ENCODE measurements around the gene FAM117A. TPM values are rescaled to one million over a fixed set of nuclear protein-coding genes. Genes with fewer than 3 reads are reported as not detected.

The FAM117A gene
- total and polyA plus RNA-seq, 2 of the 4 experiments (the other 2 are of a cell fraction) = 0.72 to 3.4 TPM

DNA sequence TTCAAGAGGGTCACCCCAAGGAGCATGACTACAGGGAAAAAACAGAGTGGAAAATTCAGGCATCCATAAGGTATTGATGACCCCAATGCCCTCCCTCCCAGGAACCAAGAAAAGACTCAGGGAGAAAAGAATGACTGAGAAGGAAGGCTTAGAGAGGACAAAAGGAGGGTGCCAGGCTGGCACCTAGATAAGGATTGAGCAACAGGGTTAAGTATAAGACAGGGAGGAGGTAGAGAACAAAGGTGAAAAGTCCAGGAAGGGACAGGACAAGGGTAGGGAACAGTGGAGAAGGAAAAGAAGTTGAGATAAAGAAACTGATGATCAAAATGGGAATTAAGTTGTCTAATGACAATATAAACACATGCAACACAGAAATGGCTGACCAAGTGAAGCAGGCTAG is 58.7 kb downstream of the FAM117A start:
- in situ Hi-C loops (cut with MboI; ENCODE audit: low sequenced_read_pairs) = loop anchor here (5.0 to 10.0 kb wide), 2 partner anchors 142 to 290 kb away; partner anchors contain the start of genes DLX3 and TAC4
- CTCF ChIA-PET = no interaction called here

More for the DNA sequence above, 58.7 kb downstream of the FAM117A start:
- no peak overlapping the region for H2AK5ac ChIP-seq (ENCODE audit: low read depth, low read length)
- ATAC-seq (ENCODE audit: low read depth) (no peak), DNase-seq (no peak)
- H3K18ac ChIP-seq (ENCODE audit: low read depth, low read length) = no peak overlapping the region
- H2BK20ac ChIP-seq (ENCODE audit: low read depth, low read length) = no peak overlapping the region
- H2AFZ ChIP-seq (replicated peaks; ENCODE audit: low read length, poor library complexity) = no peak overlapping the region
- H3K9ac ChIP-seq (ENCODE audit: low read depth, low read length) = no peak overlapping the region
- POLR2A ChIA-PET (ENCODE audit: unreplicated experiment) = no interaction called here
- H3K56ac ChIP-seq (ENCODE audit: extremely low read depth, insufficient read depth, low read length) = no peak overlapping the region
- H2AK9ac ChIP-seq (replicated peaks; ENCODE audit: low read depth, low read length, poor library complexity) = no peak overlapping the region
- no peak overlapping the region for H3K27ac ChIP-seq (ENCODE audit: insufficient read depth, low read length)
- no peaks in the 10 kb centered on the region for H4K20me1 ChIP-seq (ENCODE audit: insufficient read depth, low read length)
- no peak overlapping the region for H2BK15ac ChIP-seq (ENCODE audit: low read depth, low read length)
- no peak for TF ChIP-seq NFE2L2 (IDR thresholded peaks at IDR 0.05; ENCODE audit: low read depth, low read length)
- H3K4me3 ChIP-seq (ENCODE audit: insufficient read depth, low read depth, low read length) = no peak overlapping the region
- peaks cover 7% of the 10 kb centered on the region; the same call in 1 of the 2 replicates for H3K9me1 ChIP-seq (ENCODE audit: insufficient read depth, low read length)
- H3K79me1 ChIP-seq (ENCODE audit: low read depth in 1 of 2, low read length in 2 of 2) = peaks cover 26 to 35% of the 10 kb centered on the region in 2 experiments
- no peak overlapping the region for H4K8ac ChIP-seq (ENCODE audit: low read depth in 2 of 2, low read length in 2 of 2)
- peaks cover 5% of the 10 kb centered on the region for H3K4me1 ChIP-seq (ENCODE audit: control insufficient read depth, insufficient read depth, low read length)
- H4K5ac ChIP-seq (ENCODE audit: low read depth, low read length) = no peak overlapping the region
- H3K23ac ChIP-seq (ENCODE audit: low read depth, low read length) = no peak overlapping the region
- H2BK5ac ChIP-seq (ENCODE audit: low read depth, low read length, poor library complexity, severe bottlenecking) = no peak overlapping the region
- H3K4ac ChIP-seq (ENCODE audit: low read depth, low read length) = no peak overlapping the region
- no peak overlapping the region for H3K4me2 ChIP-seq (ENCODE audit: low read depth, low read length)
- dilution Hi-C loops (cut with HindIII; ENCODE audit: low sequenced_read_pairs, unreplicated experiment) (no loop called here), intact Hi-C loops (cut with micrococcal nuclease) (loop anchor here (2.0 kb wide), 1 partner anchor 294 kb away; no protein-coding TSS in a partner anchor)
- no peaks in the 10 kb centered on the region for H3K27me3 ChIP-seq (ENCODE audit: control insufficient read depth, insufficient read depth, low read length)
- no peak overlapping the region for H4K91ac ChIP-seq (ENCODE audit: insufficient read depth, low read depth, low read length)
- no peak overlapping the region for H2BK120ac ChIP-seq (ENCODE audit: low read depth, low read length)
- H3K36me3 ChIP-seq (ENCODE audit: control insufficient read depth, insufficient read depth, low read length) = peaks cover 45% of the 10 kb centered on the region
- no peaks in the 10 kb centered on the region for H3K9me3 ChIP-seq (ENCODE audit: control insufficient read depth, insufficient read depth, low read length)
- no TSS peak for BruUV-seq (replicated peaks)
- no peak overlapping the region for H3K14ac ChIP-seq (replicated peaks; ENCODE audit: low read depth, low read length)
